Body of pancreas (tissue), 4 donors: ENCODE data around the gene COX14.

Experiments used
- CTCF ChIP-seq, 7 experiments: fragments of 450-650 bp in 4 of 7; fragments of 200-600 bp in 3 of 7; sonication (generic) in 3 of 7; IDR thresholded peaks; one replicate each; pipeline ENCODE4 v1.5.1; 2016 to 2019; ENCODE audit warnings: antibody characterized with exemption in 7 of 7
- POLR2A ChIP-seq, 3 donors: fragments of 450-650 bp; IDR thresholded peaks; one replicate each; pipeline ENCODE4 v1.6.1; 2016; ENCODE audit warnings: antibody characterized with exemption in 3 of 3, mild to moderate bottlenecking in 2 of 3

DNA sequence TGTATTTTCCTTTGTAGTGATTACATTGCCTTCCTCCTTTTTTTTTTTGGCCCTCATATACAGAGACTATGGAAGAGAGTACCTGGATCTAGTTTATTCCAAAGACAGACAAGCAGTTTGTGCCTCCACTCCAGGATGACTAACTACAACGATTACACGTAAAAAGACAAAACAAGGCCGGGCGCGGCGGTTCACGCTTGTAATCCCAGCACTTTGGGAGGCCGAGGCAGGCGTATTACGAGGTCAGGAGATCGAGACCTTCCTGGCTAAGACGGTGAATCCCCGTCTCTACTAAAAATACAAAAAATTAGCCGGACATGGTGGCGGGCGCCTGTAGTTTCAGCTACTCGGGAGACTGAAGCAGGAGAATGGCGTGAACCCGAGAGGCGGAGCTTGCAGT, 52.9 kb downstream of the COX14 start:
- TF ChIP-seq POLR2A (IDR thresholded peaks at IDR 0.05): no peak
- TF ChIP-seq CTCF (IDR thresholded peaks at IDR 0.05): no peak
